GM13977 (cell line): ENCODE measurements around the gene RHOU.

Experiments
- DNase-seq: peaks from one replicate; pipeline ENCODE4 v3.0.0; 2012; ENCODE audit warnings: low spot score
- CTCF ChIP-seq: IDR thresholded peaks from 2 replicates; pipeline ENCODE4 v1.5.1; 2012; ENCODE audit warnings: mild to moderate bottlenecking, control low read depth; ENCODE audit not compliant: insufficient read depth; ENCODE audit errors: extremely low read depth, missing control alignments
- in situ Hi-C: fragments of 300-500 bp; cut with MboI; formaldehyde crosslinking; loops from one replicate; pipeline ENCODE4 v1.12.0; 2022; ENCODE audit warnings: low sequenced_read_pairs, low pct_unique_long_range_greater_than_20kb, mixed read lengths, inconsistent platforms; ENCODE audit not compliant: unreplicated experiment

Gene RHOU

DNA sequence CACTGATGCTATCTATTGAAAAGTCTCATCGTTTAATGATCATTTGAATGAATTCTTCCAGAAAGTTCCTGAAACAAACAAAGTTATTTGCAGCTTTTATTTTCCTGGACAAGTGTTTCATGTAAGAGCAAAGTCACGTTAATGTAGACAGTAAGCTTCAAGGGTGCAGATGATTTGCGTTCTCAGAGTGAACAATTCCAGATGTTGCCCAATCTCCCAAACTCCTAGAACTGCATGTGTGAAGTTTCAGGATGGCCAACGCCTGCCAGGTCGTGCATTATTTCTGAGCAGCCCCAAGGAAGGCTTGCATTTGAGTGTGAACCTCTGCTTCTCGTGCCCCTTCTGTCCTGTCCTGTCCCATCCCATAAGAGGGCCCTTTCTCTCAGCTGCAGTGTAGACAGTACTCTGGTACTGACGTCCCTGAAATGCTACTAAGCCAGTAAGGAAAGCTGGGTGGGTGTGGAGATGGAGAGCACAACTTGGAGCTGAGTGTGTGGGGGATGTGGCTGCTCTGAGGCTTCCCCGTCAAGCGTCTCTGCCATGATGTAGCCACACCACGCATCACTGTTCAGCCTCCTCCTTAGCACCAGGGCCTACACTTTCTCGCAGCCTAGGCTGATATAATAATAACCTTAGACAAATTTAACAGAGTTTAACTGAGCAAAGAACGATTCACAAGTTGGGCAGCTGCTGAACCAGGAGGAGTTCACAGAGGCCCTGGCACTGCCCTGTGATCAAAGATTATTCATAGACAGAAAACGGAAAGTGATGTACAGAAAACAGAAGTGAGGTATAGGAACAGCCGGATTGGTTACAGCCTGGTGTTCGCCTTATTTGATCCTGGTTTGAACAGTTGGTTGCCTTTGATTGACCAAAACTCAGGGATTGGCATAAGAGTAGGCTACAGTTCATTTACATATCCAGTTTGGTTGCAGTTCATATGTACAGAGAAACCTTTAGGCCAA is 50.4 kb downstream of the RHOU start:
- no peak for TF ChIP-seq CTCF
- in situ Hi-C loops = no loop called here
- DNase-seq = no peak

DNA sequence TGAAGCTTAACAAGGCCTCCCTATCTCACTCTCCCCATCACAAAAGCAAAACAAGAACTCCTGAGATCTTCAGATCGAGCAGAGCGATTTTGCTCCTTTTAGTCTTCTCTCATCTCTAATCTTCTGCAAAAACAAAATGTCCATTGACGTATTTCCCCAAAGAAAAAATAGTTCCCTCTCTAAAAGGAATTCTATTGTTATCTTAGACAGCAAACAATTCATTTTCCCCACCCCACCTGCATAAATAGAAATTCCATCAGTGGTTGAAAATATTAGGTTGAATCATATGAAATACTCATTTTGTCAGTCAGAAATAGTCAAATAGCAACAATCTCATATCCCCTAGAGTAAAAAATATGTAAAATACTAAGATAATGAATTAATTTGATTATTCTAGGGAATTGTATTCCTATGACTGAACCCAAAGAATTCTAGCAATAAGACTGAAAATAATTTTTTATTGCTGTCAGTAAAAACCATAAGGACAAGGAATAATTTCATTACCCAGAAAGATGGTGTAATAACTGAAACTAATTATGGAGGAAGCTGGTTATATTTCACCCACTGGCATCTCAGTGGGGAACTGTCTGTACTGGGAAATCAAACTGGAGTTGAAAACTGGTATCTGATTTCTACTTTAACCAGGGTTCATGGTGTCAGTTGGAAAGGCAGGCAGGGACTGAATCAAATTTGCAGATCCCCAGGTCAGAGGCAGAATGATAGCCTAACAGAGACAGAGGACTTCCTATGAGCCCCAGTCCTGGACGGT is 51.3 kb downstream of the RHOU start:
- DNase-seq = no peak
- in situ Hi-C loops = no loop called here
- no peak for TF ChIP-seq CTCF

- in situ Hi-C loops = no loop called here
- TF ChIP-seq CTCF = no peak
- no peak for DNase-seq
Measured at GRCh38 chr1:228791791-228792190, 56.5 kb downstream of the RHOU start.

DNA sequence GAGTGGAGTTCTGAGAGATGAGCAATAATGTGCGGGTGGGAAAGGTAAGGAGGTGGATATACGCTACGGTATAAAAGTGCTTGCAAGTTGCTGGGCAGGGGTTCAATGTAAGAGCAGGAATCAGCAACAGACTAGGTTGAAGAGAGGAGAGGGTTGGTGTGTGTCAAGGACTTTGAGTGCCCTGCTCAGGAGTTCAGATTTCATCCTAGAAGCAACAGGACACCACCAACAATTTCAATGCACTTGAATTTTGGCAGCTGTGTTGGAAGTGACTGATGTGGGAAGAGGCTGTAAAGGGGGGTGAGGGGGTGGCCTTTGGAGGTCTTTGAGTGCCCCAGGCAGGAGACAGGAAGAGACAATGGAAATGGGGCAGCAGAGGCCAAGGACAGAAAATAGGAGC is 57.3 kb downstream of the RHOU start:
- in situ Hi-C loops = no loop called here
- DNase-seq = no peak
- no peak for TF ChIP-seq CTCF

DNA sequence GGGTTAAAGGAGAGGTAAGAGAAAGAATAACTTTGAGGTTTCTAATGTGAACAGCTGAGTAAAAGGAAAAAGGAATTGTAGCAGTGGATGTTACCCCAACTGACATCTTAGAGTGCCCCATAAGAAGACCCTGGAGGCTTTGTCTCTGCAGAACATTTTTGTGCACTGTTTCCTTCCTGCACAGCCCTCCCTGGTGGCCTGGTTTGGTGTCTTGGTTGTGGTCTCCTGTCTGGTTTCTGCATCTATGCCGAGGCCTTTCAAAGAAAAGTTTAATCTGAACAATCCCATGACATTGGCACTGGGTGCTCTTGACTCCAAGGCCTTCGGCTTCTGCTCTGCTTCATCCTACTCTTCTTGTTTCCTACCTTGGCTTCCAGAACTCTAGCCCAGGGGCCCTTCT is 57.8 kb downstream of the RHOU start:
- in situ Hi-C loops = no loop called here
- TF ChIP-seq CTCF = no peak
- DNase-seq = no peak

DNA sequence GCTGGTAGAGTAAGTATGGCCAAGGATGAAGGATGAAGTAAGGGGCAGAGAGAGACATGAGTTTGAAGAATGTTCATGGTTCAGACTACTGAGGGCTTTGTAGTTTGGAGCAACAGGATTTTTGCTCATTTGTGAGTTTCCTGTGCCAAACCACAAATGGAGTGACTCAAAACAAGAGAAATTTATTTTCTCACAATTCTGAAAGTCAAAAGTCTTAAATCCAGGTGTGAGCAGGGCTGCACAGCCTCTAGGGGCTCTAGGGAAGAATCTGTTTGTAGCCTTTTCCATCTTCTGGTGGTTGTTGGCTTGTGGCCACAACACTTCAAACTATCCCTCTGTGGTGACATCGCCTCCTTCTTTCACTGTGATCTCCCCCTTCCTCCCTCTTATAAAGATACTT is 58.9 kb downstream of the RHOU start:
- no peak for DNase-seq
- in situ Hi-C loops = no loop called here
- TF ChIP-seq CTCF = no peak
